Mucosa of gallbladder (tissue), 1 donor: ENCODE data around the gene ATP5ME. TPM values are rescaled to one million over a fixed set of nuclear protein-coding genes. Genes with fewer than 3 reads are reported as not detected.
"Not testable (repeated sequence)": the region's sequence is repeated elsewhere in the genome, so short reads cannot be mapped to it uniquely, and the experiment has no call there.

Experiments
- DNase-seq: peaks from one replicate; pipeline ENCODE4 v3.0.0-alpha.2; 2020; ENCODE audit warnings: low spot score
- total RNA-seq: library from RNA; stranded (reverse); gene quantifications from one replicate; pipeline ENCODE4 v1.2.1, GENCODE V29; 2021
- donor health status: DM: no; HTN: no; CAD: no.

Gene ATP5ME
- total RNA-seq, 1 donor from 2014 or later = 252 TPM

DNA sequence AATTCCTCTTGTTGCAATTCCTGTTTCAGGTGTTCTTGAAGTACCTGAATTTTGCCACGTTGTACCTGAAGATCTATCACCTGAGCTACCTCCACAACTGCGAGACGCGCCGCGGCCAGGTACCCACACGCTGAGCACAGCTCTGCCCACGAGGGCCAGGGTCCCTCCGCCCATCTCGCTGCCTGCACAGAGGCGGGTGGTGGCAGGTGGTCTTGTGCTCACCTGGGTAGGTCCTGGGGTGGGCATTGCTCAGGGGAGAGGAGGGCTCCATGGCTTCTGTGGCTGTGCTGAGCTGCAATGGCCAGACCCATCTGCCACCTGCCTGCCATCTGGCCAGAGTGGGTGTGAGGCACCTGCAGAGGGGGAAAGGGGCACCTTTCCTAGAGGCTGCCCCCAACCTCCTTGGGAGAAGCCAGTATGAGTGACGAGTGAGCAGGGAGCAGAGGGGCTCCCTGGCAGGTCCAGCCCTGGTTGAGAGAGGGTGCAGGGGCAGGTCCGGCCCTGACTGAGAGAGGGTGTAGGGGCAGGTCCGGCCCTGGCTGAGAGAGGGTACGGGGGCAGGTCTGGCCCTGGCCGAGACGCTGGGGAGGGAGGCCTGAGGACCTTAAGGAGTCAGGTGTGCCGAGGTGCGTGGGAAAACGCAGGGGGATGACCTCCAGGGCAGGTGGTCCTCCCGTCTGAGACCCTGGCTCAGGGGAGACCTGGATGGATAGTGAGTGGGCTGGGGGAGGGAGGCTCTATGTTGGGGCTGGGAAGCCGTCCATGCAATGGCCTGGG is 38.0 kb downstream of the ATP5ME start:
- DNase-seq = no peak

DNA sequence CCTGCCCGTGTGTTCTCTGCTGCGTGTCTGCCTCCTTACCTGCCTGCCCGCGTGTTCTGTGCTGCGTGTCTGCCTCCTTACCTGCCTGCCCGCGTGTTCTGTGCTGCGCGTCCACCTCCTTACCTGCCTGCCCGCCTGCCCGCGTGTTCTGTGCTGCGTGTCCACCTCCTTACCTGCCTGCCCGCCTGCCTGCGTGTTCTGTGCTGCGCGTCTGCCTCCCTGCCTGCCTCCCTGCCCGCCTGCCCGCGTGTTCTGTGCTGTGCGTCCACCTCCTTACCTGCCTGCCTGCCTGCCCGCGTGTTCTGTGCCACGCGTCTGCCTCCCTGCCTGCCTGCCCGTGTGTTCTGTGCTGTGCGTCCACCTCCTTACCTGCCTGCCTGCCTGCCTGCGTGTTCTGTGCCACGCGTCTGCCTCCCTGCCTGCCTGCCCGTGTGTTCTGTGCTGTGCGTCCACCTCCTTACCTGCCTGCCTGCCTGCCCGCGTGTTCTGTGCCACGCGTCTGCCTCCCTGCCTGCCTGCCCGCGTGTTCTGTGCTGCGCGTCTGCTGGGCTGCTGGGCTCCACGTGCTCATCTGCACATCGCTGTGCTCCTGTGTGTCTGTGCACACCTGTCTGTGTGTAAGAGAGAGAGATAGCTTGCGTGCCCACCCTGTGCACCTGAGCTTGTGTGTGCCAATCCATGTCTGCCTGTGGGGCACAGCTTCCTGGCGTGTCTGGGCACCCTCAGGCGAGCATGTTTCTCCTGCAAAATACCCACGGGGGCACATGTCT is 38.8 kb downstream of the ATP5ME start:
- DNase-seq = not testable (repeated sequence)

DNA sequence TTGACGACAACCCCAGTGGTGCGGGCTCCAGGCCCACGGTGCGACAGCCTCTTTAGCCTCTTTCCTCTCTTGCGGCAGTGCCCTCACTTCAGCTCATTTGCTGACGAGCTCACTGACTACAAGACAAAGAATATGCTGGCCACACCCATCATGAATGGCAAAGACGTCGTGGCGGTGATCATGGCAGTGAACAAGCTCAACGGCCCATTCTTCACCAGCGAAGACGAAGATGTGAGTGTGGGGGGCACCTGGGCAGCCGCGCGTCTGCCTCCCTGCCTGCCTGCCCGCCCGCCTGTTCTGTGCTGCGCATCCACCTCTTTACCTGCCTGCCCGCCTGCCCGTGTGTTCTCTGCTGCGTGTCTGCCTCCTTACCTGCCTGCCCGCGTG is 39.5 kb downstream of the ATP5ME start:
- no peak for DNase-seq

DNA sequence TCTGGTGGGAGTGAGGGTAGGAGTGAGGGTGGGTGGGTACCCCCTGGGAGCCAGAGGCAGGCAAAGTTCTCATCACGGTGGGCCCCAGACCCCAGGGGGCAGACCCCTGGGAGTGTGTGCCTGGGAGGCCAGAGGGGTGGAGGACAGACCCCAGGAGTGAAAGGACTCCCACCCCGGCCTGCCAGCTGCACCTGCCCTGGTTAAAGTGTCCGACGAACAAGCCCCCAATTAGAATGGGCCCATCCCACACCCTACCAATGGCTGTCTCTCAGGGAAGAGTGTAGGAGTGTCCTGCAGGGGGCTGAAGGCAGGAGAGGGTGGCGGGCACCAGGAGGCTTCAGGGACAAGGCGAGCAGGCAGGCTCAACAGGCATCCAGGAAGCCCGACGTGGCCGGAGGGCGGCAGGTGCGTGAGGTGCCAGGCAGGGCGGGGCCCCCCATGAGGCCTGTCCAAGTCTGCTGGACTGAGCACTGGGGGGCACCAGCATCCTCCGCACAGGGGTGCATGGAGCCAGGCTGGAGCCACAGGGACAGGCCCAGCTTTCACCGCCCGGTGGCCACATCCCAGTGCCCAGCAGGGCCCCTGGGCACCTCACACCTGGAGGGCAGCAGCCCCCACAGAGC is 40.0 kb downstream of the ATP5ME start:
- no peak for DNase-seq

DNA sequence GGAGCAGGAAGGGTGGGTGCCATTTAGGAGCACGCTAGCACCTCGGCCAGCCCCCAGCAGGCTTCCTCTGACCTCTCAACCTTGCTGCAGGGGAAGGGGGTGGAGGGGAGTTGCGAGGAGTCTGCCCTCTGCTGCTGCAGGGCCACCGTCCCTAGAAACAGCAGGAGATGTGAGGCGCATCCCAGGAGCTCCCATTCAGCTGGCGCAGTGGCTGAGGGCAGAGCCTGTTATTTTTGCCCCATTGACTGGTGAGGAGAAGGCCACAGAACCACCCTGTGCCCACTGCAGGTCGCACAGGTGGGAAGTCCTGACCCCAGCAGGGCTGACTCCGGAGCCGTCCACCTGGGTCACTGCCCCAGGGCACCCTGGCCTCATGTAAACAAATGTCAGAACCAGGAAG is 40.7 kb downstream of the ATP5ME start:
- DNase-seq = no peak

DNA sequence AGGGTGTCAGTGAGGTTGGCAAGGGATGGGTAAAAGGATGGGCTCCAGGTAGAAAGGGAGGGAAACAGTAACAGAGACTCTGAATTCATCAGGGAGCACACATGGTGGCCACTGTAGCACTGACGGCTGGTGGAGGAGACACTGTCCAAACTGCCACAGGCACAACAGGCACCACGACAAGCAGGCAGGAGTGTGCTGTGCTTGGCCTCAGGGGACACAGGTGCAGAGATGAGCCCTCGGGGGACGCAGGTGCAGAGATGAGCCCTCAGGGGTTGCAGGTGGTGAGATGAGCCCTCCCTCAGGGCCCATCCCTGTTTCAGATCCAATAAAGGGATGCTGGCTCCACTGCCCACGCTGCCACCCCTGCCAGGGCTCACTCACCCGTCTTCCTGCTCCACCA is 41.1 kb downstream of the ATP5ME start:
- DNase-seq = no peak

DNA sequence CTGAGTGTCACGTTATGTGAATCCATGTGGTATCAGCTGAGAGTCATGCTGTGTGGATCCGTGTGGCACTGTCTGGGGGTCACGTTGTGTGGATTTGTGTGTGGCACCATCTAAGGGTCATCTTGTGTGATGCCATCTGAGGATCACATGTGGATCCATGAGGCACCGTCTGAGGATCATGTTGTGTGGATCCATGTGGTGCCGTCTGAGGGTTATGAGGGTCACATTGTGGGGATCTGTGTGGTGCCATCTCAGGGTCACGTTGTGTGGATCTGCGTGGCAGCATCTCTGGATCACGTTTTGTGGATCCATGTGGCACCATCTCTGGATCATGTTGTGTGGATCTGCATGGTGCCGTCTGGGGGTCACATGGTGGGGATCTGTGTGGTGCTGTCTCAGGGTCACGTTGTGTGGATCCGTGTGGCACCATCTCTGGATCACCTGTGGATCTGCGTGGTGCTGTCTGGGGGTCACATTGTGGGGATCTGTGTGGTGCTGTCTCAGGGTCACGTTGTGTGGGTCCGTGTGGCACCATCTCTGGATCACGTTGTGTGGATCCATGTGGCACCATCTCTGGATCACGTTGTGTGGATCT is 41.8 kb downstream of the ATP5ME start:
- DNase-seq = no peak

DNA sequence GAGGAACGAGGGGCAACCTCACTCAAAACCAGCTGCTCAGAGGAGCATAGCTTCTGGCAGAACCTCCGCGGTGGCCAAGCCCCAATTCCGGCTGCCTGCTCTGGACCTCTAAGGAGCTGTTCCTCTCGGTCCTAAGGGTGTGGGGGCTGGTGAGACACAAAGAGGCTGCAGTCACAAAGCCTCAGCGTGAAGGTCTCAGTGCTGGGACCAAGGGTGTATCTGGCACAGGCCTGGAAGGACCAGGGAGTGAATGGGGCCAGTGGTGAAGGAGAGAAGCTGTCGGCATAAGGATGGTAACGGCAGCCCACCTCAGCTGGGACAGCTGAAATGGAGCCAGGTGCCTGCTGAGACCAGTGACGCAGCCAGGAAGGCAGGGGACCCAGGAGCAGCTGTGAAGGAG is 43.4 kb downstream of the ATP5ME start:
- DNase-seq = no peak

DNA sequence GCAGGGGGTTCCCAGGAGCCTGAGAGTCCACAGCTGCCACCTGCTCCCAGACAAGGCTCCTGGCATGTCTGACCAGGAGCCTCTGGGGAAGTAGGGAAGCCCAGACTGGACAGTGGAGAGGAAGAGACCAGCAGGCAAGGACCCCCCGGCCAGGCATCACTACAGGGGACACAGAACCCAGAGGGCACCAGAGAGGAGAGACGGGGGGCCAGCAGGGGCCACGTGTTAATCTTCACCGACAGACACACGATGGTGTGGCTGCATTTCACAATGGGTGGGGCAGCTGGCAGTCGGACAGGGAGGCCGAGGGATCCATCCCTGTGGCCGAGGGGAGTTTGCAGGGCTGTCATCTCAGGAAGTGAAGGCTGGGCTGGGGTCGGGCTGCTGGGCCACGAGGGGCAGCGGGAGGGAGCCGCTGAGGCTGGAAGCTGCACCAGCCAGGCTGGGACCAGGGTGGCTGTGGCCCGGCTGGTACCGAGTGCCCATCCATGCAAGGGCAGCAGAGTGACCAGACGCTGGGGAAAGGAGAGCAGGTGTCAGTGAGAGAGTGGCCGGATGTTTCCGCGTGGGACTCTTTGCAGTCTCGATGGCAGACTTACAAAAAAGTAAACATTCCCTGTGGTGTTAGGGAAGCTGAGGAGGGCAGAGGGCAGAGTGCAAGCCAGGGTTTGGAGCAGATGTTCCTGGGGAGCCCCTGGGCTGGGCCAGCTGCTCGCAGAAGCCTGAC is 44.0 kb downstream of the ATP5ME start:
- DNase-seq = no peak

DNA sequence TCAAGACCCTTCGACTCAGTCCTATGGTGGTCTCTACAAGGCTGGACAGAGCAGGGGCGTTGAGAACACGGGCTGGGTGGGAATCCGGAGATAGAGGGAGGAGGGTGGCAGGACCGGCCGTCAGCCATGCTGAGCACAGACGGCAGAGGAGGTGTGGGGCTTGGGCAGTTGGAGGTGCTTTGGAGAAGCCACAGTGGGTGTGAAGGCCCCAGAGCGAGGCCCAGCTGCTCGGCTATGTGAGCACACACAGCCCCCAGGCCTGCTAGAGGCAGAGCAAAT is 44.5 kb downstream of the ATP5ME start:
- DNase-seq = no peak

DNA sequence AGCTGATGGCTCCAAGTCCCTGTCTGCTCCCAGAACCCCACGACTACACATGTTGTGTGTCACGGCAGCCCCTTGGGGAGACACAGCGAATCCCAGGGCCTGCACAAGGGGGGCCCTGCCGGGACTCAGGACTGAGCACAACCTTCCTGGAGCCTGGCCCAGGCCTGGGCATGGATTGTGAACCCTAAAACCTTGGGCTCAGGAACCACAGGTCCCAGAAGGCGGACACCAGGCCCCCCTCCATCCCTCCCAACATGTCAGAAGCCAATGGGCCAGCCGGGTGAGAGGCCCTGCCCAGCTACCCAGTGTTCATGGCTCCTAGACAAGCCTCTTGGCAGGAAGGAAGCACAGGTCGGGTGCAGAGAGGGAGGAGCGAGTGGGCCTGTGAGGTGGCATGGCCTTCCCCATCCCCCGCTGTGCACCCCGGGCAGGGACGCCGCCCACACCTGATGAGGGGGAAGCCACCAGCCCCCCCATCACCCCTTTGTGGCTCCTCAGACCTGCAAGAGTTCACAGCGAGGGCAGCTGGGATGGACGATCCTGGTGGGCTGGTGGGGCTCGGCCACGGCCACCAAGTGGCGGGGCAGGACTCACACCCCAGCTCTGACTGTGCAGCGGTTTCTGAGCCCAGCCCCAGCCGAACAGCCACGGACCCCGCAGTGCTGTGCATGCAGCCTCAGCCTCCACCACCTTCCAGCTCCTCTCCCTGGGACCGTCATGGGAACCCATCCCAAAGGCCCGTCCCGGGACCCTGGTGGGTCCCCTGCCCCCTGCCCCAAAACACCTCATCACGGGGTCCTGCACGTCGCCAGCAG is 45.0 kb downstream of the ATP5ME start:
- no peak for DNase-seq

DNA sequence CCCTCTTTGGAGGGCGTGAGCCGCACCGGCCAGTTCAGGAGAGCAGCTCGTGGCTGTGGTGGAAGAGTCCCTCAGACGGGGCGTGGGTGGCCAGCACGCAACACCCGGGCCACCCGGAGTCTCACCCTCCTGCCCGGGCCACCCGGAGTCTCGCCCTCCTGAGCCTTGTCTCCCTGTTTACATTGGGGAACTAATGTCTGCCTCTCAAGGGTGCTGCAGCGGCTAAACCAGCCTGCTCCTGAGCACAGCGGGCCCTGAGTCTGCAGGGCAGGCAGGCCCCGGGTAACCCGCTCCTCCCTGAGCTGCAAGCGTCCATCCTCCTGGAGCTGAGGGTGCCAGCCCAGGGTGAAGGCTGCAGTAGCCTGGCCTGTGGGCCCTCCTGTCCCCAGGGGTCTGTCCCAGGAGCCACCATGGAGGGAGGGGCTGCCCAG is 45.8 kb downstream of the ATP5ME start:
- no peak for DNase-seq

DNA sequence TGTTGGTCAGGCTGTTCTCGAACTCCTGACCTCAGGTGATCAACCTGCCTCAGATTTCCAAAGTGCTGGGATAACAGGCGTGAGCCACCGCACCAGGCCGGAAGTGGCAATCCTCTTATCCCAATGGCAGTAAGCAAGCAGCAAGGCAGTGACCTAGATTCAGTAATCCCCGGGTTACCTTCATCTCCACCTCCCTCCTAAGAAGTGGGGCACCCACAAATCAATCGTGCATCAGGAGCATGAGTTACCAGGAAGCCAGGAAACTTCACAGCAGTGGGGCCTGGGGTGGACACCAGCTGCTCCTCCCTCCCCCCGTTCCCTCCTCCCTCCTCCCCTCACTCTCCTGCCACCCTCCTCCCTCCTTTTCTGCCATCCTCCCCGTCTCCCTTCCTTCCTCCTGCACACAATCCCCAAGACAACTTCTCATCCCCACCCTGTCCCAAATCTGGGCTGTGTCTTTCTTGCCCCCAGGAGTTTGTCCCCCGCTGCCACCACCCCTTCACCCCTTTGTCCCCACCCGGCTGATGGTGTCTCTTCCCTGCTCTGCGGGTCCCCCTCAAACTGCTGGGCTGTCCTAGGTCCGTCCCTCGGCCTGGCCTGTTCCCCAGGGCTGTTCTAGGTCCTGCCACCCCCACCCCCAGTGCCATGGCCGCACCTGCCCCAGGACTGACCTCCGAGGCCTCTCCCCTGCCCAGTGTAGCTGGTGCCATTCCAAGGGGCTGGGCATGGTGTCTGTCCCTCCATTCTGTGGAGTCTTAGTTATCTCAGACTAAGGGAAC is 46.5 kb downstream of the ATP5ME start:
- DNase-seq = no peak

DNA sequence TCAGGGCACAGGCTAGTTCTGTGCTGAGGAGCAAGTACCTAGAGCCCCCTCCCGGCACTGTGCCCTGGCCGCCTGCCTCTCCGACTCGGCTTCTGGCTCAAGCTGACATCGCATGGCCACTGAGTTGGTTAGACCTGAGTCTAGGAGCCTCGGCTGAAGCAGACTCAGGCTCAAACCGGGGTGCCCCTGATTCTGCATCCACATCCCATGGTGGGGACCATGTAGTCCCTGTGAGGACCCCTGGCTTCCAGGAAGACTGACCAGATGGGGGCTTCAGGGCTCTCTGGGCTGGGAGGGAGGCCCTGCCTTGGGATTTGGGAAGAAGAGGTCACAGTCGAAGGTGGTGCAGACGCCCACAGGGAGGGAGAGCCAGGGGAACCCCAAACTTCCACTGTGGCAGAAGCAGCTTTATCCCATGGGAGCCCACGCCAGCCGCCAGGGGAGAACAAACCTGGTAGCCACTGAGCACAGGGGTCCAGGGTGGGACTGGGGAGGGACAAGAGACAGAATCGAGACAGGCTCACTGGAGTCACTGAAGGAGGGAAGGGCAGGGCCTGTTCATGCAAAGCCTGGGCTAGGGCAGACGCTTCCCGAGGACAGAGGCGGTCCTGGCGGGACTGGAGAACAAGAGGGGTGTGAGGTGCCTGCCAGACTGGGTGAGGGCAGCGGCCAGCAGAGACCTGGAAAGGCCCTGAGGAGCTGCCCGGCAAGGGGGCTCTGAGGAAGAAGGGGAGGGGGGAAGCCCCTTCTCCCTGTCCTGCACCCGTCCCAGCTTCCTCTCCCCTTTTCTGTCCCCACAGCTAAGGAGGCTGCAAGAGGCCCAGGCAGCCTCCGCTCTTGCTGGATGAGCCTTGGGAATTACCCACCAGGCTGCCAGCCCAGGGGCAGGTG is 47.6 kb downstream of the ATP5ME start:
- no peak for DNase-seq

DNA sequence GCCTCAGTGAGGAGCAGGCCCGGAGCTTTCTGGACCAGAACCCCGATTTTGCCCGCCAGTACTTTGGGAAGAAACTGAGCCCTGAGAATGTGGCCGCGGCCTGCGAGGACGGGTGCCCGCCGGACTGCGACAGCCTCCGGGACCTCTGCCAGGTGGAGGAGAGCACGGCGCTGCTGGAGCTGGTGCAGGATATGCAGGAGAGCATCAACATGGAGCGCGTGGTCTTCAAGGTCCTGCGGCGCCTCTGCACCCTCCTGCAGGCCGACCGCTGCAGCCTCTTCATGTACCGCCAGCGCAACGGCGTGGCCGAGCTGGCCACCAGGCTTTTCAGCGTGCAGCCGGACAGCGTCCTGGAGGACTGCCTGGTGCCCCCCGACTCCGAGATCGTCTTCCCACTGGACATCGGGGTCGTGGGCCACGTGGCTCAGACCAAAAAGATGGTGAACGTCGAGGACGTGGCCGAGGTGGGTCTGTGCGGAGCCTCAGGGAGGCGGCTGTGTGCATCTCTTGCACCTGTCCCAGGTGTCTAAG is 48.4 kb downstream of the ATP5ME start:
- no peak for DNase-seq

DNA sequence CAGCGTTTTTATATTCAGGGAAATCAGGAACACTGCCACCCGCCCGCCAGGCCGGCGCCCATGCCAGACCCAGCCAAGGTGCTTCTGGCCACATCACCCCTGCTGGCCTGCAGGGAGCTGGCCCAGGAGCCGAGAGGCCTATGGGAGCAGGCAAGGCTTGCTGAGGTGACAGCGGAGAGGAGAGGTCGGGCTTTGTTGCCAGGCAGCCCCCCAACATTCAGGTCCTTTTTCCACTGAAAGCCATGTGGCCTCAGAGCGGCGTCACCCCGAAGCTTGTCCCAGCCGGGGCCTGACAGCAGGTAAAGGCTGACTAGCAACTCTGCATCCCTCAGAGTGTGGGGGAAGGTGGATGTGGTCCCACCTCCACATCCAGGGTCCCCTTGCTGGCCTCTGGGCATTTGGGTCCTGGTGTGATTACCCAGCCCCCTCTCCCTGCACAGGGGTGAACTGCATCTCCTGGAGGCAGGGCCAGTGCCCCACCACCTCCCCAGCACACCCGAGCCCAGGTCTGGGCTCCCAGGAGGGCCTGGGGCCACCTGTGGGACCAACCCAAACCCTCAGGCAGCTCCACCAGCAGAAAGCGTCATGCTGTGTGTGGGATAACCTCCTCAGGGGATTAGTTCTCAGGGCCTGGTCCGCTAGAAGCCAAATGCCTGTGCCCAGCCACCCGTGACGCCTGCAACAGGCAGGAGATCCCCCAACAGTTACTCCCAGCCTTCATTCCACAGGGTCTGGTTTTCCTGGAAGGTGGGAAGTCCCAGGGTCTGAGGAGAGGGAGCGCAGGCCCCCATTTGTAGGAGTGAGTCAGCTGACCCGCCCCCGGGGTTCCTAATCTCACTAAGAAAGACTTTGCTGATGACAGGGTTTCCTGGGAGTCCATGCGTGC is 49.1 kb downstream of the ATP5ME start, which contains the start of gene PDE6B:
TSS of gene PDE6B (plus strand) at position 869 of the 886 bp plus-strand sequence. CDS start 54 bp downstream, outside the sequence.
- DNase-seq = no peak

DNA sequence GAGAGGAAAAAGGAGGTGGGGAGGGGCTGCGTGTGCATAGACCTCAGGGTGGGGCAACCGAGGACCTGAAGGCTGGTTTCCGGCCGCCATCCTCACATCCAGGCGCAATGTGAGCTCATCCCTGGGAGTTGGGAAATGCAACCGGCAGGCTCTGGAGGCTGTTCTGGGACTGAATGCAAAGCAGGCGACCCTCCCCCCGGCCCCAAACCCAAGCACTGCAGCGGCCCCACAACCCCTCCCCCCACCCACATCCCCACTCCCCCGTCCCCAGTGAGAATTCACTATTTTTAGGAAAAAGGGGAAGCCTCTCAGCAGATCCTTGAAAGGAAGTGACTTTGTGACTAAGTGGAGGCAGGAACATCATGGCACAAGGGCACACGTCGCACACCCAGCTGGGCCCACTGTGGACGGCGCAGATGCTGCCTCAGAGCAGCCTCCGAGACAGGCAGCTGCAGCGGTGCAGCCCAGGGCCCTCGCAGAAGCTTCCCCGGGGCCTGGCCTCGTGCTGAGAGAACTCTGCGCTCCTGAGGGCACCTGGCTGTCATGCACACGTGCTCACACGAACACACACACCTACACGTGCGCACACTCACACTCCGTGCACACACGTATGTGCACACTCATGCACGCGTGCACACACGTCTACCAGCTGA is 50.0 kb downstream of the ATP5ME start:
- no peak for DNase-seq
